Measurements from ENCODE around the gene ACTMAP. TPM values are rescaled to one million over a fixed set of nuclear protein-coding genes. Genes with fewer than 3 reads are reported as not detected.

The ACTMAP gene
- total and polyA plus RNA-seq, 2 of the 13 experiments (the other 11 are each of a cell fraction or from before 2014, with no cell fraction given) = 2.2 to 7.9 TPM

- TF ChIP-seq HIC2 (CRISPR knock-in tag; IDR thresholded peaks at IDR 0.05; ENCODE audit: low read depth) (no peak), ZNF678 (CRISPR knock-in tag; IDR thresholded peaks at IDR 0.05) (no peak), FOXO1 (CRISPR knock-in tag; IDR thresholded peaks at IDR 0.05) (no peak)
Measured at GRCh38 chr19:40717880-40718773, 32.1 kb downstream of the ACTMAP start (continued).

- WGBS (ENCODE audit: low lambda C conversion rate) = 4% methylated on average over 4 of the region's 20 CpGs
- intact Hi-C loops (cut with micrococcal nuclease; ENCODE audit: unreplicated experiment) (loop anchor here (5.0 kb wide), 1 partner anchor 90 kb away; no protein-coding TSS in a partner anchor), in situ Hi-C loops (cut with HindIII; ENCODE audit: extremely low pct_ligation_motif_present, low pct_unique_long_range_greater_than_20kb) (loop anchor here (5.0 kb wide), 1 partner anchor 35 kb away; the partner anchor contains the start of genes ACTMAP and SNRPA)
- Histone ChIP-seq H3K4me2 (ENCODE audit: low read depth, low read length) (peak overlapping the region; percentile 94), H3K9ac (ENCODE audit: insufficient read depth, low read depth, low read length) (peak overlapping the region; percentile 96), H3K27me3 (ENCODE audit: control insufficient read depth in 1 of 2, insufficient read depth in 2 of 2, low read length in 2 of 2) (no peaks in the 10 kb centered on the region; a peak in 1 of 5 replicates), H3K79me2 (ENCODE audit: insufficient read depth, low read length) (peaks cover 51% of the 10 kb centered on the region), H4K20me1 (ENCODE audit: insufficient read depth, low read length) (0 out of 2 replicates have a peak, but pooled peaks cover 4% of the 10 kb centered on the region), H3K27ac (ENCODE audit: extremely low read length, insufficient read depth, low read length) (peak overlapping the region; percentile 95), H2AFZ (ENCODE audit: low read length) (no peak overlapping the region), H3K36me3 (replicated peaks in 1 of 2; ENCODE audit: control insufficient read depth in 1 of 2, insufficient read depth in 2 of 2, low read length in 2 of 2) (0 out of 5 replicates have a peak, but pooled peaks cover 0 to 3% of the 10 kb centered on the region in 2 experiments), H3K4me3 (replicated peaks in 1 of 3; ENCODE audit: insufficient read depth in 1 of 3, low read depth in 2 of 3, low read length in 3 of 3) (peak overlapping the region; percentile 90 to 99 (median 92)), H3K4me1 (ENCODE audit: insufficient read depth, low read length) (peaks cover 51% of the 10 kb centered on the region), H3K9me3 (ENCODE audit: low read length) (no peaks in the 10 kb centered on the region)
- CTCF ChIA-PET (ENCODE audit: low intra/inter-chr PET ratio, low total read pairs) = no interaction called here
- DNase-seq (ENCODE audit: low spot score) (no peak), FAIRE-seq (peak; percentile 32), ATAC-seq (peak; percentile 2)
- BruUV-seq (replicated peaks) = TSS peak; percentile 63
- POLR2A ChIA-PET = interaction anchor here (0.7 to 2.4 kb wide), 20 partner anchors 9 to 647 kb away, joined by 3 to 30 read pairs (median 4); partner anchors contain the start of genes ACTMAP, B9D2, EGLN2 and RAB4B
- TF ChIP-seq EED (CRISPR knock-in tag; IDR thresholded peaks at IDR 0.05) (0 out of 2 replicates have a peak, but pooled peaks have one; percentile 57), KIAA2018 (CRISPR knock-in tag; IDR thresholded peaks at IDR 0.05; ENCODE audit: borderline replicate concordance) (no peak), GMEB2 (CRISPR knock-in tag; IDR thresholded peaks at IDR 0.05; ENCODE audit: low read depth) (no peak), ZSCAN12 (CRISPR knock-in tag; IDR thresholded peaks at IDR 0.05) (0 out of 2 replicates have a peak, but pooled peaks have one; percentile 0)
Measured at GRCh38 chr19:40717325-40717879, 32.9 kb downstream of the ACTMAP start.
